ENCODE measurements around the gene SLX4IP. TPM values are rescaled to one million over a fixed set of nuclear protein-coding genes. Genes with fewer than 3 reads are reported as not detected.

Gene SLX4IP
- total and polyA plus RNA-seq, 8 donors, result 2.5 to 6.4 (median 2.8) TPM

DNA sequence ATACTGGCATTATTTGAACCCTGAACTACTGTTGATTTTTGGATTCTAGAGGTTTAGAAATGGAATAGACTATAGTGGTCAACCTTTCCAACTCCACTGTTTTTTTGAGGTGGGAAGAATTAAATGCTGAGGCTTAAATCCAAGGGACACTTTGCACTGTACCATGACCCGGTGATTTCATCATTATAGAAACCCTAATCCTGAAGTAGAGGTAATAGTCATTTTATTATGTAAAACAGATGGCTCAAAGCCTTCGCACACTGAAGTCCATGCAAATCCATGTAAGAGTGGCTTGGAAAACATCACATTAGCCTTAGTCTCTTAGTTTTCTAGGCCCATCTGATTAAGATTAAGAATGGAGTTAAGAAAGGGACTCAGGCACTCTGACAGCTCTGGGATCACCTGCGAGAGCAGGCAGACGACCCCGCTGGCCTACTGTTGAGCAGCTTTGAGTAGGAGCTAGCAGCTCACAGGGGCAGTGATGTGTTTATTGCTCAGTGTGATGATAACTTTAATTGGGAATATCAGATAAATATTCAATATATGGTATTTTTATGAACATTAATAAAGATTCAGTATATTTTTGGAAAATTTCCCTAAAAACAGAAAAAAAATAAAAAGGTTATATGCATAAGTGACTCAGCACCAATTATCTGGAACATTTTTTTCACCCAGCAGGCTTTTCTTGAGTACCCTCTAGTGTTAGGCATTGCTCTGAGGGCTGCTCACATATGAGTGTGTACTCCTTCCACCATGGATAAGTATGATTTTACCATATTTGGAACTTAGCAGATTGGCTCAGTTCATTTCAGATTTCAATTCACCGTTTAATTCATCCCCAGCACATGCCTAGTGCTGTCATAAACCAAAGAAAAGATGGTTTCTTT lies 13.4 kb downstream of the SLX4IP start:
- DNase-seq (no peak), FAIRE-seq (no peak), ATAC-seq (peak; percentile 15 to 56 (median 45))
- H3K27me3 ChIP-seq, result no peaks in the 10 kb centered on the region
- WGBS, 2 donors, result 91 to 95% methylated on average over 6 of the region's 6 CpGs
- intact Hi-C loops (cut with DNase I), result no loop called here
- no peak overlapping the region for H3K27ac ChIP-seq
- peaks cover 0 to 6% (median 6%) of the 10 kb centered on the region in 3 donors for H3K4me1 ChIP-seq
- no peaks in the 10 kb centered on the region for H3K9me3 ChIP-seq
- no peak overlapping the region for H3K4me3 ChIP-seq
- TF ChIP-seq, protein P1, sequence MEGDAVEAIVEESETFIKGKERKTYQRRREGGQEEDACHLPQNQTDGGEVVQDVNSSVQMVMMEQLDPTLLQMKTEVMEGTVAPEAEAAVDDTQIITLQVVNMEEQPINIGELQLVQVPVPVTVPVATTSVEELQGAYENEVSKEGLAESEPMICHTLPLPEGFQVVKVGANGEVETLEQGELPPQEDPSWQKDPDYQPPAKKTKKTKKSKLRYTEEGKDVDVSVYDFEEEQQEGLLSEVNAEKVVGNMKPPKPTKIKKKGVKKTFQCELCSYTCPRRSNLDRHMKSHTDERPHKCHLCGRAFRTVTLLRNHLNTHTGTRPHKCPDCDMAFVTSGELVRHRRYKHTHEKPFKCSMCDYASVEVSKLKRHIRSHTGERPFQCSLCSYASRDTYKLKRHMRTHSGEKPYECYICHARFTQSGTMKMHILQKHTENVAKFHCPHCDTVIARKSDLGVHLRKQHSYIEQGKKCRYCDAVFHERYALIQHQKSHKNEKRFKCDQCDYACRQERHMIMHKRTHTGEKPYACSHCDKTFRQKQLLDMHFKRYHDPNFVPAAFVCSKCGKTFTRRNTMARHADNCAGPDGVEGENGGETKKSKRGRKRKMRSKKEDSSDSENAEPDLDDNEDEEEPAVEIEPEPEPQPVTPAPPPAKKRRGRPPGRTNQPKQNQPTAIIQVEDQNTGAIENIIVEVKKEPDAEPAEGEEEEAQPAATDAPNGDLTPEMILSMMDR (IDR thresholded peaks at IDR 0.05), result no peak
- no peaks in the 10 kb centered on the region for H3K36me3 ChIP-seq

DNA sequence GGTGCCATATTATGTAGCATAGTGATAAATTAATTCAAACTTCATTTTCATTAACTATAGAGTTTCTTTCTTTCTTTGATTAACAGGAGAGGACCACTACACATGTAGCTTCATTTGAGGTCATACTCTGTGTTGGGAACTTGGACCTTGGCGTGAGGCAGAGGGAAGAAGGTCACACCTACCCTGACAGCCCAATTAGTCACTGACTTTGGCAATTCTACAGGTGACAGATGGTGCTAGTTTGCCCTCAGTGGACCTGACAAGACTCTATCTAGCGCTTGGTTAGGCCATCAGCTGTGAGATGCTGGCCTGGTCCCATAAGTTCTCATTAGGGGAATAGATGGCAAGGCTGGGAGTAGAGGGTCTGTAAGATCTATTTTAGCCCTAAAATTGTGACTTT lies 14.2 kb downstream of the SLX4IP start:
- WGBS, 2 donors, result 75 to 81% methylated on average over 2 of the region's 2 CpGs
- Histone ChIP-seq H3K27ac (no peak overlapping the region), H3K36me3 (no peaks in the 10 kb centered on the region), H3K9me3 (no peaks in the 10 kb centered on the region), H3K4me3 (no peak overlapping the region), H3K27me3 (no peaks in the 10 kb centered on the region), H3K4me1 (peaks cover 0 to 6% (median 6%) of the 10 kb centered on the region in 3 donors)
- intact Hi-C loops (cut with DNase I), result no loop called here
- ATAC-seq (peak; percentile 22 to 62 (median 34)), DNase-seq (no peak), FAIRE-seq (no peak)
- TF ChIP-seq, protein P1 (IDR thresholded peaks at IDR 0.05), result no peak

DNA sequence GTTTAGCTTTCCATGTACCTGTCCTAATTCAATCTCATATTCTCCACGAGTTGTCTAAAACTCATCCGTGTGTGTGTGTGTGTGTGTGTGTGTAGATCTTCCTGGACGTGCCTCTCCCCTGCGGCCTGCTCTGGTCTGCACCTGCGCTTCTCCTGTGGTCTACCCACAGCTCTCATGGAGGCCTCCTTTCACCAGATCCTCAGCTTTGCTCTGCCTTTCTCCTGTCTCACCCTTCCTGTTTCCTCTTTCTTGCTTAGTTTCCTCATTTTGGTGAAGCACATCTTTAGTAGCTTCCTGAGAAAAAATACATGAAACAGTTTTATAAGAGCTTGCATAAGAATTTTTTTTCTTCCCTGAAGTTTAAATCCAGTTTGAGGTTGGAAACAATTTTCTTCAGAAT lies 18.1 kb downstream of the SLX4IP start:
- Histone ChIP-seq H3K36me3 (no peaks in the 10 kb centered on the region), H3K27ac (no peak overlapping the region), H3K27me3 (no peaks in the 10 kb centered on the region), H3K4me3 (no peak overlapping the region), H3K4me1 (no peaks in the 10 kb centered on the region), H3K9me3 (no peaks in the 10 kb centered on the region)
- no peak for FAIRE-seq
- DNase-seq, result no peak
- 64 to 72% methylated on average over 5 of the region's 5 CpGs for WGBS, 2 donors
- TF ChIP-seq, protein P1 (IDR thresholded peaks at IDR 0.05), result no peak
- intact Hi-C loops (cut with DNase I), result no loop called here
- peak in 2 of 4 donors; percentile 41 to 50 for ATAC-seq

DNA sequence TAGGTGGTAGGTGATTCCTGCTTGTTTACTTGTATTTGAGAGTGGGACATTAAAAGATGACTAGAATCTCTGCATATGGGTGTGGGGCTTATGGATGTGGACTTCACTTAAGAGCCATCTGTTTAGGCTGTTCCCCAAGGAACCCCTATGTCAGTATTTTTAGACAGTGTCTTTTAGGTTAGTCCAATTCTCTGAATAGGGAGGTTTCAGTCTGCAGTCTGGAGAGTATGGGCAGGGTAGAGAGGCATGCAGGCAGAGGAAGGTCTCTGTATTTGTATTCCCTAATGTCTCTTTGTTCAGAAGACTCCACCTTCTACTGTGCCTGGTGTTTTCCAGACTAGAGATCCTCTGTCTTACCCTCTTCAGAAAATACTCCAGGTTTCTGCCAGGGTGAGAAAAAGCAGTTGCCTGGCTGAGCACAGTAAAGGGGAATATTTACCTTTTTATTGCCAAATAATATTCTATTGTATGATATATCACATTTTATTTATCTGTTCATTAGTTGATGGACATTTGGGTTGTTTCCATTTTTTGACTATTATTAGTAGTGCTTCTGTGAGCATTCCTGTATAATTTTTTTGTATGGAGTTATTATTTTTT lies 19.1 kb downstream of the SLX4IP start:
- H3K4me3 ChIP-seq, result no peak overlapping the region
- intact Hi-C loops (cut with DNase I), result no loop called here
- H3K27me3 ChIP-seq, result no peaks in the 10 kb centered on the region
- DNase-seq, result no peak
- TF ChIP-seq, protein P1 (IDR thresholded peaks at IDR 0.05), result no peak
- ATAC-seq, result no peak
- no peaks in the 10 kb centered on the region for H3K9me3 ChIP-seq
- FAIRE-seq, result no peak
- H3K27ac ChIP-seq, result no peak overlapping the region
- no peaks in the 10 kb centered on the region for H3K4me1 ChIP-seq
- H3K36me3 ChIP-seq, result no peaks in the 10 kb centered on the region

DNA sequence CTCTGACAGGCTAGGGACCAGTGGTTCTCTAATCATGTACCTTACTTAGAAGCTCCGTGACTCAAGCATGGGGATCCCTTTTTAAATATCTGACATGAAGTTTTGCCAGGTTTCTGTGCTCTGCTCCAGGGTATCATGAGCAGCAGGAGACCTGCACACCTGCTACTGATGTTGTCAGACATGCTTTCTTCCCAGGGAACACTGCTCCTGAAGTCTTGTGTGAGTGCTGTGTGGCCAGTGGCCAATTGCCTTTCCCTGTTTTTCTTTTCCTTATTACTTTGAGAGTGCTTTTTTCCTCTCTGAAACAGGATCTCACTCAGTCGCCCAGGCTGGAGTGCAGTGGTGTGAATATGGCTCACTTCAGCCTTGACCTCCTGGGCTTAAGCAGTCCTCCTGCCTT lies 26.4 kb downstream of the SLX4IP start:
- intact Hi-C loops (cut with DNase I), result no loop called here
- no peaks in the 10 kb centered on the region for H3K9me3 ChIP-seq
- ATAC-seq (peak; percentile 76 to 83 (median 82)), DNase-seq (peak in 2 of 6 donors; percentile 33 to 35), FAIRE-seq (no peak)
- H3K36me3 ChIP-seq, result no peaks in the 10 kb centered on the region
- TF ChIP-seq, protein P1 (IDR thresholded peaks at IDR 0.05), result no peak
- H3K27ac ChIP-seq, result no peak overlapping the region
- no peak overlapping the region for H3K4me3 ChIP-seq
- 39 to 60% methylated on average over 2 of the region's 2 CpGs for WGBS, 2 donors
- H3K4me1 ChIP-seq, result no peaks in the 10 kb centered on the region
- H3K27me3 ChIP-seq, result no peaks in the 10 kb centered on the region

All from pancreas (tissue), 10 donors.